Retinal pigment epithelial cell (primary cell): ENCODE results near the gene SRRM1.

Experiments
- DNase-seq: peaks from one replicate; pipeline ENCODE4 v3.0.0-alpha.2; 2010; ENCODE audit warnings: low read depth
- H3K4me3 ChIP-seq: 2 replicates; pipeline ENCODE4 v1.5.1; 2011; ENCODE audit warnings: mild to moderate bottlenecking, low read length, control low read depth, moderate library complexity
- CTCF ChIP-seq: conservative IDR thresholded peaks from 2 replicates; pipeline ENCODE4 v1.5.1; 2011; ENCODE audit warnings: low read depth, low read length, control low read depth, inconsistent platforms

Gene SRRM1

GRCh38 chr1:24642481-24643362 is at the start of gene SRRM1:
SRRM1 (plus strand) TSS chr1:24643302; CDS start chr1:24643327, 25 bp downstream.
- TF ChIP-seq CTCF, result peak; percentile 12
- peak within 1 kb of the TSS; percentile 93 for H3K4me3 ChIP-seq
- DNase-seq, result peak; percentile 100

- no peak for TF ChIP-seq CTCF
- no peak overlapping the region for H3K4me3 ChIP-seq
- no peak for DNase-seq
These were observed 48.8 kb upstream of the SRRM1 start for GRCh38 chr1:24594328-24594598.

GRCh38 chr1:24596401-24596880 is 46.7 kb upstream of the SRRM1 start:
- no peak for DNase-seq
- H3K4me3 ChIP-seq, result no peak overlapping the region
- no peak for TF ChIP-seq CTCF

- no peak overlapping the region for H3K4me3 ChIP-seq
- no peak for TF ChIP-seq CTCF
- no peak for DNase-seq
These were observed 43.8 kb upstream of the SRRM1 start for GRCh38 chr1:24599265-24599664.

GRCh38 chr1:24600551-24600950 is 42.6 kb upstream of the SRRM1 start:
- no peak overlapping the region for H3K4me3 ChIP-seq
- DNase-seq, result no peak
- no peak for TF ChIP-seq CTCF

GRCh38 chr1:24605534-24606295 is 37.4 kb upstream of the SRRM1 start:
- no peak overlapping the region for H3K4me3 ChIP-seq
- TF ChIP-seq CTCF, result no peak
- no peak for DNase-seq

GRCh38 chr1:24606296-24606605 is 36.9 kb upstream of the SRRM1 start:
- DNase-seq, result no peak
- TF ChIP-seq CTCF, result no peak
- H3K4me3 ChIP-seq, result no peak overlapping the region
